ENCODE results near the gene BEND6.

DNA sequence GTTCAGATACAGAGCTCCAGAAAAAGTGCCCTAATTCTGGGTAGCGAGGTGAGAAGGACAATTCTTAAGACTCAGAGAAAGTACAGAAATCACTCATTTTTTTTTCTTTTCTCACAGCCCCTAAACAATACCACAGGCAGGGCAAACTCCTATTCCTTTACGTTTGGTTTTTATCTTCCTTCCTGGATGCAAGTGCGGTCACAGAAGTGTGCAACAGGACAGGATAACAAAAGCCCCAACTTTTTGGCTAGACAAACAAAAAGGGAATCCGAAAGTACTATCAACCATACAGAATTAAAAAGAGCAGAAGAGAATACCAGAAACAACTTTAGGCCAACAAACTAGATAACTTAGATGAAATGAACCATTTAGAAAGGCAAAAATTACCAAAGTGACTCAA, 18.4 kb upstream of the BEND6 start:
- TF ChIP-seq FOSL2 (CRISPR knock-in tag; IDR thresholded peaks at IDR 0.05) (no peak), SIN3A (IDR thresholded peaks at IDR 0.05; ENCODE audit: borderline replicate concordance, low read depth, low read length) (no peak), CBX5 (CRISPR knock-in tag; IDR thresholded peaks at IDR 0.05; ENCODE audit: borderline replicate concordance) (no peak)
